Erythroblast (primary cell): ENCODE measurements around the gene NTRK2.

ENCODE experiments used
- GATA1 ChIP-seq: IDR thresholded peaks from 2 replicates; pipeline ENCODE4 v1.6.1; 2011; ENCODE audit warnings: low read depth, mild to moderate bottlenecking, control low read depth, low read length, moderate library complexity
- POLR2A ChIP-seq: IDR thresholded peaks from 2 replicates; pipeline ENCODE4 v1.6.1; 2011; ENCODE audit warnings: mild to moderate bottlenecking, low read length

DNA sequence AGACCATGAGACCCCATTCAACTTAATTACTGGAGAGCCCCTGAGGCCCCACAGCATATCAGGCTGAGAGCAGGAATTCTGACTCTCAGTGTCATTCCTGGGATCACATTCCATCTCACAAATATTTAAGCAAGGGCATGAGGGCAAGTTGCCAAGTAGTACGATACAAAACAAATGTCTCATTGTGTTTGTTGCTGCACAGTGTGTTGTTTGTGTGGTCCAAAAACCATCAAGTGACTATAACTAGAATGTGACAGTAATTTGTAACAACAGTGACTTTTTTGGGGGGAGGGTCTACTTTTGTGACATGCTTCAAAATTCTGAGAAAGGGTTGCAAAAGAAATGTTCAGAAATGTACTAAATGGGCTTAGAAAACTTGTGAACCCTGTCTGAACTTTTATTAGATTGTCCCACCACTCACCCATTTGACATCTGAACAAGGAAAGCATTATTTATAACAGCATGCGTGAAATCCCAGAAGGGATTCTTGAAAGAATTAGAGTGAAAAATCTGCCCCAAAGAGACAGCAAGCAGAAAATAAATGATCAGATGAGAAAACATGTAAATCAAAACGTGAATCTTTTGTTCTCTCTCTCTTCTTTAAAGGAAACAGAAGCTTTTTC is 347.0 kb downstream of the NTRK2 start:
- TF ChIP-seq POLR2A (no peak), GATA1 (no peak)
